LNCaP clone FGC (cell line): ENCODE results near the gene HOXC9.

ENCODE experiments used
- DNase-seq: peaks from one replicate; pipeline ENCODE4 v3.0.0-alpha.2; 2011; ENCODE audit warnings: low read depth
- H3K4me3 ChIP-seq: 2 replicates; pipeline ENCODE4 v1.5.1; 2011; ENCODE audit warnings: mild to moderate bottlenecking, low read depth, low read length, control low read depth
- CTCF ChIP-seq: IDR thresholded peaks from 2 replicates; pipeline ENCODE4 v1.5.1; 2012; ENCODE audit warnings: mild to moderate bottlenecking; ENCODE audit not compliant: control insufficient read depth, insufficient read depth; ENCODE audit errors: extremely low read depth

The HOXC9 gene

GRCh38 chr12:53964315-53964713, 35.6 kb upstream of the HOXC9 start:
- H3K4me3 ChIP-seq: no peak overlapping the region
- no peak for DNase-seq
- TF ChIP-seq CTCF: no peak

GRCh38 chr12:53965281-53966084, 34.5 kb upstream of the HOXC9 start:
- H3K4me3 ChIP-seq: no peak overlapping the region
- DNase-seq: no peak
- TF ChIP-seq CTCF: no peak

- H3K4me3 ChIP-seq: no peak overlapping the region
- DNase-seq: no peak
- TF ChIP-seq CTCF: no peak
Observed at GRCh38 chr12:53966085-53966384, 33.9 kb upstream of the HOXC9 start.

GRCh38 chr12:53966385-53967133, 33.4 kb upstream of the HOXC9 start:
- H3K4me3 ChIP-seq: no peak overlapping the region
- TF ChIP-seq CTCF: no peak
- DNase-seq: no peak

- DNase-seq: no peak
- H3K4me3 ChIP-seq: no peak overlapping the region
- no peak for TF ChIP-seq CTCF
Observed at GRCh38 chr12:53967421-53967925, 32.5 kb upstream of the HOXC9 start.

- no peak for DNase-seq
- TF ChIP-seq CTCF: no peak
- H3K4me3 ChIP-seq: no peak overlapping the region
Observed at GRCh38 chr12:53968214-53969127, 31.5 kb upstream of the HOXC9 start.
